ENCODE results near the gene ACP3.
"Not testable (repeated sequence)": the region's sequence is repeated elsewhere in the genome, so short reads cannot be mapped to it uniquely, and the experiment has no call there.

DNA sequence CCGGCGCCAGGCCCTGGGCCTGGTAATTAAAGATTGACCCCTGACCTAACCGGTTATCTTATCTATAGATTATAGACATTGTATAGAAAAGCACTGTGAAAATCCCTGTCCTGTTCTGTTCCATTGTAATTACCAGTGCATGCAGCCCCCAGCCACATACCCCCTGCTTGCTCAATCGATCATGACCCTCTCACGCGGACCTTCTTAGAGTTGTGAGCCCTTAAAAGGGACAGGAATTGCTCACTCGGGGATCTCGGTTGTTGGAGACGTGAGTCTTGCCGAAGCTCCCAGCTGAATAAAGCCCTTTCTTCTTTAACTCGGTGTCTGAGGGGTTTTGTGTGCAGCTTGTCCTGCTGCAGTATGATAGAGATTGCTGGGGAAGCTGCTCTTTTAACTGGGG lies 7.2 kb upstream of the ACP3 start:
- not testable (repeated sequence) for TF ChIP-seq RFX5 (IDR thresholded peaks at IDR 0.05; ENCODE audit: low read depth, low read length); MAFK (IDR thresholded peaks at IDR 0.05; ENCODE audit: low read depth, low read length); FOS (IDR thresholded peaks at IDR 0.05; ENCODE audit: low read depth, low read length); POLR2A (IDR thresholded peaks at IDR 0.05; ENCODE audit: low read depth, low read length); SMC3 (IDR thresholded peaks at IDR 0.05; ENCODE audit: low read depth, low read length); CEBPB (IDR thresholded peaks at IDR 0.05; ENCODE audit: low read depth, low read length); BHLHE40 (IDR thresholded peaks at IDR 0.05; ENCODE audit: low read depth, low read length); MXI1 (IDR thresholded peaks at IDR 0.05; ENCODE audit: borderline replicate concordance, low read depth, low read length); RAD21 (IDR thresholded peaks at IDR 0.05; ENCODE audit: low read length); RCOR1 (IDR thresholded peaks at IDR 0.05; ENCODE audit: insufficient replicate concordance, low read length)
- TF ChIP-seq, protein P1, sequence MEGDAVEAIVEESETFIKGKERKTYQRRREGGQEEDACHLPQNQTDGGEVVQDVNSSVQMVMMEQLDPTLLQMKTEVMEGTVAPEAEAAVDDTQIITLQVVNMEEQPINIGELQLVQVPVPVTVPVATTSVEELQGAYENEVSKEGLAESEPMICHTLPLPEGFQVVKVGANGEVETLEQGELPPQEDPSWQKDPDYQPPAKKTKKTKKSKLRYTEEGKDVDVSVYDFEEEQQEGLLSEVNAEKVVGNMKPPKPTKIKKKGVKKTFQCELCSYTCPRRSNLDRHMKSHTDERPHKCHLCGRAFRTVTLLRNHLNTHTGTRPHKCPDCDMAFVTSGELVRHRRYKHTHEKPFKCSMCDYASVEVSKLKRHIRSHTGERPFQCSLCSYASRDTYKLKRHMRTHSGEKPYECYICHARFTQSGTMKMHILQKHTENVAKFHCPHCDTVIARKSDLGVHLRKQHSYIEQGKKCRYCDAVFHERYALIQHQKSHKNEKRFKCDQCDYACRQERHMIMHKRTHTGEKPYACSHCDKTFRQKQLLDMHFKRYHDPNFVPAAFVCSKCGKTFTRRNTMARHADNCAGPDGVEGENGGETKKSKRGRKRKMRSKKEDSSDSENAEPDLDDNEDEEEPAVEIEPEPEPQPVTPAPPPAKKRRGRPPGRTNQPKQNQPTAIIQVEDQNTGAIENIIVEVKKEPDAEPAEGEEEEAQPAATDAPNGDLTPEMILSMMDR (conservative IDR thresholded peaks at IDR 0.05; ENCODE audit: low read depth, low read length), result not testable (repeated sequence)
